H1 (cell line): ENCODE measurements around the gene DAO. TPM values are rescaled to one million over a fixed set of nuclear protein-coding genes. Genes with fewer than 3 reads are reported as not detected.

Source experiments
- CTCF ChIA-PET: fragments of 300-600 bp; sonication (Branson Sonifier 250); formaldehyde crosslinking; loops from one replicate; lab custom pipeline; 2021; ENCODE audit not compliant: partially characterized antibody; lab: Charles Lee
- POLR2A ChIA-PET: fragments of 300-600 bp; sonication (Branson Sonifier 250); formaldehyde crosslinking; loops from one replicate; lab custom pipeline; 2021; ENCODE audit warnings: inconsistent platforms; ENCODE audit not compliant: partially characterized antibody; lab: Charles Lee
- DNase-seq, 2 experiments: peaks; one replicate each; pipeline versions ENCODE4 v3.0.0 to v3.0.0-alpha.2; 2010 to 2022; ENCODE audit warnings: low spot score in 2 of 2, low read depth in 1 of 2, mixed read lengths in 1 of 2
- FAIRE-seq: peaks from 2 replicates; lab custom pipeline; 2011; peaks lifted over from hg19 to GRCh38; lab: Jason Lieb, UNC
- H2AFZ ChIP-seq: 2 replicates; pipeline ENCODE4 v1.8.1; 2012; ENCODE audit warnings: low read length, inconsistent platforms
- H2AK5ac ChIP-seq: 2 replicates; pipeline ENCODE4 v1.6.1; 2013; ENCODE audit warnings: low read depth, low read length
- H2BK120ac ChIP-seq: replicated peaks from 2 replicates; pipeline ENCODE3; 2013; ENCODE audit warnings: low read depth, low read length, inconsistent platforms
- H2BK12ac ChIP-seq: 2 replicates; pipeline ENCODE4 v1.6.1; 2013; ENCODE audit warnings: low read depth, low read length
- H2BK15ac ChIP-seq: 2 replicates; pipeline ENCODE4 v1.6.1; 2013; ENCODE audit warnings: low read length
- H2BK20ac ChIP-seq: 2 replicates; pipeline ENCODE4 v1.6.1; 2013; ENCODE audit warnings: low read length
- H2BK5ac ChIP-seq: 2 replicates; pipeline ENCODE4 v1.6.1; 2013; ENCODE audit warnings: low read depth, low read length
- H3K14ac ChIP-seq: 2 replicates; pipeline ENCODE4 v1.6.1; 2013; ENCODE audit warnings: inconsistent platforms; ENCODE audit not compliant: insufficient read length
- H3K18ac ChIP-seq: 2 replicates; pipeline ENCODE4 v1.6.1; 2013; ENCODE audit warnings: low read length; ENCODE audit errors: extremely low read depth
- H3K23ac ChIP-seq: 2 replicates; pipeline ENCODE4 v1.6.1; 2013; ENCODE audit warnings: inconsistent platforms; ENCODE audit not compliant: insufficient read length
- H3K23me2 ChIP-seq: 2 replicates; pipeline ENCODE4 v1.6.1; 2013; ENCODE audit warnings: low read depth, low read length
- H3K27ac ChIP-seq: 2 replicates; pipeline ENCODE4 v1.6.1; 2011; ENCODE audit warnings: low read depth, low read length, inconsistent platforms
- H3K27me3 ChIP-seq, 4 experiments: replicated peaks in 1 of 4; 1 replicate in 1 of 4; 2 replicates in 3 of 4; pipeline versions ENCODE4 v1.6.1 to v1.8.1; 2011 to 2013; ENCODE audit warnings: low read length in 3 of 4, mild to moderate bottlenecking in 3 of 4, inconsistent platforms in 2 of 4, mixed read lengths in 2 of 4, moderate library complexity in 1 of 4; ENCODE audit not compliant: control insufficient read depth in 3 of 4, insufficient read depth in 3 of 4; ENCODE audit errors: extremely low read depth in 1 of 4
- H3K36me3 ChIP-seq, 4 experiments: 2 replicates each; pipeline versions ENCODE4 v1.6.1 to v1.8.1; 2011 to 2013; ENCODE audit warnings: mild to moderate bottlenecking in 4 of 4, low read length in 3 of 4, moderate library complexity in 2 of 4, control low read depth in 1 of 4, inconsistent platforms in 1 of 4; ENCODE audit not compliant: insufficient read depth in 4 of 4, control insufficient read depth in 2 of 4
- H3K4ac ChIP-seq: replicated peaks from 2 replicates; pipeline ENCODE3; 2013; ENCODE audit warnings: low read length, low read depth, mixed read lengths, inconsistent platforms; ENCODE audit not compliant: insufficient read length
- H3K4me1 ChIP-seq, 4 experiments: replicated peaks in 1 of 4; 1 replicate in 1 of 4; 2 replicates in 3 of 4; pipeline versions ENCODE4 v1.6.1 to v1.8.1; 2011 to 2013; ENCODE audit warnings: low read length in 3 of 4, inconsistent platforms in 2 of 4, mixed read lengths in 1 of 4; ENCODE audit not compliant: insufficient read depth in 4 of 4, control insufficient read depth in 3 of 4
- H3K4me2 ChIP-seq, 2 experiments: 2 replicates each; pipeline versions ENCODE4 v1.6.1 to v1.8.1; 2011 to 2013; ENCODE audit warnings: low read depth in 2 of 2, low read length in 2 of 2, control low read depth in 1 of 2, inconsistent platforms in 1 of 2, mild to moderate bottlenecking in 1 of 2; ENCODE audit not compliant: insufficient read depth in 1 of 2
- H3K4me3 ChIP-seq, 4 experiments: fragments of 200-600, 300-600 bp in 1 of 4; sonication (generic), shearing (Covaris generic), sonication (Bioruptor Twin) in 1 of 4; 2 replicates each; pipeline versions ENCODE4 v1.5.1 to v1.8.1; 2011 to 2016; ENCODE audit warnings: low read length in 4 of 4, low read depth in 3 of 4, control low read depth in 2 of 4, inconsistent platforms in 2 of 4, mild to moderate bottlenecking in 2 of 4, mixed read lengths in 1 of 4, moderate library complexity in 1 of 4; ENCODE audit not compliant: insufficient read depth in 2 of 4; ENCODE audit errors: extremely low read depth in 1 of 4
- H3K56ac ChIP-seq: replicated peaks from 2 replicates; pipeline ENCODE3; 2013; ENCODE audit warnings: low read depth, mild to moderate bottlenecking, mixed read lengths, low read length, inconsistent platforms; ENCODE audit not compliant: insufficient read length
- H3K79me1 ChIP-seq: 2 replicates; pipeline ENCODE4 v1.6.1; 2013; ENCODE audit warnings: low read depth, low read length, control low read depth
- H3K79me2 ChIP-seq, 2 experiments: 2 replicates each; pipeline versions ENCODE4 v1.6.1 to v1.8.1; 2012 to 2013; ENCODE audit warnings: low read length in 2 of 2, mild to moderate bottlenecking in 2 of 2, inconsistent platforms in 1 of 2; ENCODE audit not compliant: insufficient read depth in 2 of 2, control insufficient read depth in 1 of 2
- H3K9ac ChIP-seq, 4 experiments: replicated peaks in 1 of 4; 1 replicate in 1 of 4; 2 replicates in 3 of 4; pipeline versions ENCODE4 v1.6.1 to v1.8.1; 2011 to 2013; ENCODE audit warnings: low read depth in 3 of 4, low read length in 3 of 4, control low read depth in 2 of 4, mild to moderate bottlenecking in 2 of 4, moderate library complexity in 2 of 4, inconsistent platforms in 1 of 4; ENCODE audit errors: extremely low read depth in 1 of 4
- H3K9me3 ChIP-seq, 2 experiments: 2 replicates each; pipeline versions ENCODE4 v1.6.1 to v1.8.1; 2012 to 2013; ENCODE audit warnings: mild to moderate bottlenecking in 2 of 2, moderate library complexity in 2 of 2, control low read depth in 1 of 2, inconsistent platforms in 1 of 2, low read depth in 1 of 2, low read length in 1 of 2, mixed read lengths in 1 of 2; ENCODE audit not compliant: insufficient read depth in 2 of 2
- H4K20me1 ChIP-seq, 2 experiments: replicated peaks in 1 of 2; 2 replicates each; pipeline versions ENCODE3 to v1.8.1; 2011 to 2013; ENCODE audit warnings: inconsistent platforms in 2 of 2, low read length in 2 of 2, mild to moderate bottlenecking in 1 of 2; ENCODE audit not compliant: insufficient read depth in 2 of 2, control insufficient read depth in 1 of 2
- H4K5ac ChIP-seq: 2 replicates; pipeline ENCODE4 v1.6.1; 2013; ENCODE audit warnings: low read length, low read depth, mixed read lengths, inconsistent platforms; ENCODE audit not compliant: insufficient read length
- H4K8ac ChIP-seq: 2 replicates; pipeline ENCODE4 v1.8.0; 2013; ENCODE audit warnings: mild to moderate bottlenecking, moderate library complexity, low read length, inconsistent platforms; ENCODE audit not compliant: insufficient read depth; ENCODE audit errors: extremely low read depth
- H4K91ac ChIP-seq: replicated peaks from 2 replicates; pipeline ENCODE3; 2013; ENCODE audit warnings: low read length, mixed read lengths, inconsistent platforms; ENCODE audit not compliant: insufficient read length
- CBX8 ChIP-seq: fragments of 300-800, 300-1000 bp; sonication (generic); IDR thresholded peaks from 2 replicates; pipeline ENCODE4 v1.7.1; 2016; ENCODE audit warnings: low read depth, low read length, borderline replicate concordance
- GTF2F1 ChIP-seq: IDR thresholded peaks from 2 replicates; pipeline ENCODE4 v1.6.1; 2012; ENCODE audit warnings: low read depth, low read length, improper control_type of control experiment, borderline replicate concordance
- KDM5A ChIP-seq: fragments of 200-600 bp; IDR thresholded peaks from 2 replicates; pipeline ENCODE4 v1.7.1; 2012; ENCODE audit warnings: mild to moderate bottlenecking, low read length, inconsistent platforms, mixed read lengths
- NRF1 ChIP-seq: IDR thresholded peaks from 2 replicates; pipeline ENCODE4 v1.6.1; 2011; ENCODE audit warnings: mild to moderate bottlenecking, low read depth, low read length, improper control_type of control experiment
- ZNF274 ChIP-seq: IDR thresholded peaks from 2 replicates; pipeline ENCODE4 v1.7.0; 2012; ENCODE audit warnings: low read length, borderline replicate concordance; ENCODE audit errors: extremely low read depth
- WGBS, 2 experiments: shearing (Covaris generic) in 1 of 2; methylation state at CpG; one replicate each; pipeline versions ENCODE4 v1.1.6 to v1.1.7; 2013 to 2015; ENCODE audit warnings: low lambda C conversion rate in 2 of 2, mixed read lengths in 2 of 2, inconsistent platforms in 1 of 2, low coverage in 1 of 2, missing lambda C conversion rate in 1 of 2; ENCODE audit not compliant: insufficient replicate concordance in 2 of 2, insufficient coverage in 1 of 2, insufficient read length in 1 of 2; ENCODE audit errors: extremely low coverage in 1 of 2, missing lambda C conversion rate in 1 of 2; 5-methylcytosine and 5-hydroxymethylcytosine counted together
- polyA plus RNA-seq, 7 experiments: library from polyadenylated mRNA; depleted of rRNA in 3 of 7; stranded (reverse) in 5 of 7; unstranded in 2 of 7; fragments of >200 nt in 5 of 7; fragments of 200-250 nt in 2 of 7; gene quantifications; 1 replicate in 5 of 7; 2 replicates in 1 of 7; 4 replicates in 1 of 7; pipeline versions ENCODE4 v1.2.1 to v1.2.3, GENCODE V29; 2011 to 2013; ENCODE audit warnings: missing spikeins in 2 of 7, mixed read lengths in 2 of 7
- total RNA-seq: library from RNA; stranded (reverse); fragmentation: NEBNext Ultra II Directional; extraction: Animal tissue kit (Norgen Biotek cat#: 25700); gene quantifications from 2 replicates; pipeline ENCODE4 v1.2.1, GENCODE V29; 2021
- TF ChIP-seq, protein P1 (sequence below), 3 experiments: IDR thresholded peaks; 1 replicate in 2 of 3; 2 replicates in 1 of 3; pipeline versions ENCODE4 v1.5.1 to v1.6.1; 2011; ENCODE audit warnings: low read length in 3 of 3, mild to moderate bottlenecking in 3 of 3, inconsistent platforms in 2 of 3, low read depth in 1 of 3, moderate library complexity in 1 of 3; ENCODE audit not compliant: insufficient read depth in 1 of 3; ENCODE audit errors: control extremely low read depth in 1 of 3
- TF ChIP-seq, protein P2 (sequence below): IDR thresholded peaks from 2 replicates; pipeline ENCODE4 v1.6.1; 2012; ENCODE audit warnings: inconsistent platforms

Gene DAO
- total and polyA plus RNA-seq, 2 of the 8 experiments (the other 6 are each of a cell fraction or from before 2014, with no cell fraction given): not detected

DNA sequence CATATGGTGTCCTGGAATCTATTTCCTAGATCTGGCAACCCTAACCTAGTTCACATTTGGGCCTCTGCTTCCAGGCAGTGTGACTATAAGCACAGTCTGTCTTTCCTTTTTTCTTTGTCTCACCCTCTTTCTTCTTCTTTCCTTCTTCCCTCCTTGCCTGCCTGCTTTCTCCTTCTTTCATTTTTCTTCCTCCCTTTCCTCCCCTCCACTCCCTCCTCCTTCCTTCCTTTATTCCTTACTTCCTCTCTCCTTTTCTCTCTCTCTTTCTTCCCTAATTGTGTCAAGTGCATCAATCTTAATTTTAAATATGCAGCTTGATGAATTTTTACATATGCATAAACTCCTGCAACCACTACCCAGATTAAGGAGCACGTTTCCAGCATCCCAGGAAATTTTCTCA is 4.6 kb upstream of the DAO start:
- H4K20me1 ChIP-seq: no peaks in the 10 kb centered on the region
- H2BK15ac ChIP-seq: no peak overlapping the region
- no peaks in the 10 kb centered on the region for H3K9me3 ChIP-seq
- no peak overlapping the region for H3K18ac ChIP-seq
- H2AFZ ChIP-seq: no peak overlapping the region
- no peak overlapping the region for H3K14ac ChIP-seq
- H4K91ac ChIP-seq: no peak overlapping the region
- H3K79me1 ChIP-seq: no peaks in the 10 kb centered on the region
- H3K27me3 ChIP-seq: no peaks in the 10 kb centered on the region
- H2BK12ac ChIP-seq: no peak overlapping the region
- FAIRE-seq: no peak
- no peak overlapping the region for H3K4ac ChIP-seq
- no peak overlapping the region for H3K4me2 ChIP-seq
- no peak overlapping the region for H3K9ac ChIP-seq
- CTCF ChIA-PET: interaction anchor here (0.6 to 2.6 kb wide), 3 partner anchors 8 to 211 kb away, joined by 3 to 25 read pairs (median 6); no protein-coding TSS in a partner anchor
- no peaks in the 10 kb centered on the region for H3K36me3 ChIP-seq
- no peaks in the 10 kb centered on the region; the same call in 1 of the 2 replicates for H3K23me2 ChIP-seq
- no peak overlapping the region for H2AK5ac ChIP-seq
- DNase-seq: no peak
- no peak overlapping the region for H4K8ac ChIP-seq
- no peak overlapping the region for H2BK20ac ChIP-seq
- H3K56ac ChIP-seq: no peak overlapping the region
- H2BK5ac ChIP-seq: no peak overlapping the region
- H2BK120ac ChIP-seq: no peak overlapping the region
- H4K5ac ChIP-seq: no peak overlapping the region
- POLR2A ChIA-PET: no interaction called here
- H3K4me3 ChIP-seq: no peak overlapping the region
- no peak overlapping the region for H3K23ac ChIP-seq
- peaks cover 0 to 5% (median 4%) of the 10 kb centered on the region in 4 experiments; a peak in 4 of 7 replicates for H3K4me1 ChIP-seq
- 60% methylated on average over 1 of the region's 1 CpG; no CpG with 5 or more reads in 1 of the 2 experiments for WGBS, 2 experiments
- no peaks in the 10 kb centered on the region for H3K79me2 ChIP-seq
- H3K27ac ChIP-seq: no peak overlapping the region
- TF ChIP-seq NRF1: no peak
- no peak for TF ChIP-seq CBX8
- TF ChIP-seq ZNF274: no peak
- TF ChIP-seq GTF2F1: no peak
- TF ChIP-seq, protein P1, sequence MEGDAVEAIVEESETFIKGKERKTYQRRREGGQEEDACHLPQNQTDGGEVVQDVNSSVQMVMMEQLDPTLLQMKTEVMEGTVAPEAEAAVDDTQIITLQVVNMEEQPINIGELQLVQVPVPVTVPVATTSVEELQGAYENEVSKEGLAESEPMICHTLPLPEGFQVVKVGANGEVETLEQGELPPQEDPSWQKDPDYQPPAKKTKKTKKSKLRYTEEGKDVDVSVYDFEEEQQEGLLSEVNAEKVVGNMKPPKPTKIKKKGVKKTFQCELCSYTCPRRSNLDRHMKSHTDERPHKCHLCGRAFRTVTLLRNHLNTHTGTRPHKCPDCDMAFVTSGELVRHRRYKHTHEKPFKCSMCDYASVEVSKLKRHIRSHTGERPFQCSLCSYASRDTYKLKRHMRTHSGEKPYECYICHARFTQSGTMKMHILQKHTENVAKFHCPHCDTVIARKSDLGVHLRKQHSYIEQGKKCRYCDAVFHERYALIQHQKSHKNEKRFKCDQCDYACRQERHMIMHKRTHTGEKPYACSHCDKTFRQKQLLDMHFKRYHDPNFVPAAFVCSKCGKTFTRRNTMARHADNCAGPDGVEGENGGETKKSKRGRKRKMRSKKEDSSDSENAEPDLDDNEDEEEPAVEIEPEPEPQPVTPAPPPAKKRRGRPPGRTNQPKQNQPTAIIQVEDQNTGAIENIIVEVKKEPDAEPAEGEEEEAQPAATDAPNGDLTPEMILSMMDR (IDR thresholded peaks at IDR 0.05; ENCODE audit: control extremely low read depth in 1 of 3, insufficient read depth in 1 of 3, low read depth in 1 of 3, low read length in 3 of 3): no peak
- TF ChIP-seq, protein P2, sequence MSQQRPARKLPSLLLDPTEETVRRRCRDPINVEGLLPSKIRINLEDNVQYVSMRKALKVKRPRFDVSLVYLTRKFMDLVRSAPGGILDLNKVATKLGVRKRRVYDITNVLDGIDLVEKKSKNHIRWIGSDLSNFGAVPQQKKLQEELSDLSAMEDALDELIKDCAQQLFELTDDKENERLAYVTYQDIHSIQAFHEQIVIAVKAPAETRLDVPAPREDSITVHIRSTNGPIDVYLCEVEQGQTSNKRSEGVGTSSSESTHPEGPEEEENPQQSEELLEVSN: no peak
- no peak for TF ChIP-seq KDM5A
